RWPE2 (cell line): ENCODE data around the gene SUSD1.

Experiments
- ATAC-seq: fragments of 200-7000 bp; cut with Tn5 transposase; 3 replicates; pipeline ENCODE4 v1.9.1; 2021; ENCODE audit warnings: low read depth
- DNase-seq: peaks from one replicate; pipeline ENCODE4 v3.0.0-alpha.2; 2020; ENCODE audit warnings: low spot score
- H3K27ac ChIP-seq: fragments of 450-650 bp; 2 replicates; pipeline ENCODE4 v1.5.1; 2017; ENCODE audit warnings: mild to moderate bottlenecking; ENCODE audit not compliant: poor library complexity, severe bottlenecking
- H3K27me3 ChIP-seq: fragments of 250-450 bp; sonication (Bioruptor Pico); 2 replicates; pipeline ENCODE4 v1.5.1; 2021; ENCODE audit warnings: mild to moderate bottlenecking, moderate library complexity; ENCODE audit not compliant: insufficient read depth, poor library complexity, severe bottlenecking
- H3K36me3 ChIP-seq: fragments of 250-450 bp; sonication (Bioruptor Pico); 2 replicates; pipeline ENCODE4 v1.5.1; 2020; ENCODE audit warnings: low read depth, mild to moderate bottlenecking, moderate library complexity
- H3K4me1 ChIP-seq: fragments of 250-450 bp; sonication (Bioruptor Pico); 2 replicates; pipeline ENCODE4 v1.5.1; 2021; ENCODE audit warnings: mild to moderate bottlenecking, moderate library complexity; ENCODE audit not compliant: insufficient read depth, poor library complexity, severe bottlenecking
- H3K4me3 ChIP-seq: fragments of 250-450 bp; sonication (Bioruptor Pico); 2 replicates; pipeline ENCODE4 v1.5.1; 2021; ENCODE audit warnings: mild to moderate bottlenecking, moderate library complexity; ENCODE audit not compliant: severe bottlenecking
- H3K9me3 ChIP-seq: fragments of 250-450 bp; sonication (Bioruptor Pico); 2 replicates; pipeline ENCODE4 v1.5.1; 2021; ENCODE audit warnings: mild to moderate bottlenecking, moderate library complexity; ENCODE audit not compliant: severe bottlenecking
- TF ChIP-seq, protein P1 (sequence below): fragments of 450-650 bp; IDR thresholded peaks from one replicate; pipeline ENCODE4 v1.5.1; 2017; ENCODE audit warnings: mild to moderate bottlenecking, moderate library complexity; ENCODE audit not compliant: poor library complexity, severe bottlenecking

SUSD1 gene

GRCh38 chr9:112120030-112120341 is 55.1 kb downstream of the SUSD1 start:
- H3K9me3 ChIP-seq = no peaks in the 10 kb centered on the region
- no peak overlapping the region for H3K27ac ChIP-seq
- ATAC-seq (no peak), DNase-seq (no peak)
- peaks cover 3% of the 10 kb centered on the region for H3K4me1 ChIP-seq
- no peaks in the 10 kb centered on the region for H3K27me3 ChIP-seq
- TF ChIP-seq, protein P1, sequence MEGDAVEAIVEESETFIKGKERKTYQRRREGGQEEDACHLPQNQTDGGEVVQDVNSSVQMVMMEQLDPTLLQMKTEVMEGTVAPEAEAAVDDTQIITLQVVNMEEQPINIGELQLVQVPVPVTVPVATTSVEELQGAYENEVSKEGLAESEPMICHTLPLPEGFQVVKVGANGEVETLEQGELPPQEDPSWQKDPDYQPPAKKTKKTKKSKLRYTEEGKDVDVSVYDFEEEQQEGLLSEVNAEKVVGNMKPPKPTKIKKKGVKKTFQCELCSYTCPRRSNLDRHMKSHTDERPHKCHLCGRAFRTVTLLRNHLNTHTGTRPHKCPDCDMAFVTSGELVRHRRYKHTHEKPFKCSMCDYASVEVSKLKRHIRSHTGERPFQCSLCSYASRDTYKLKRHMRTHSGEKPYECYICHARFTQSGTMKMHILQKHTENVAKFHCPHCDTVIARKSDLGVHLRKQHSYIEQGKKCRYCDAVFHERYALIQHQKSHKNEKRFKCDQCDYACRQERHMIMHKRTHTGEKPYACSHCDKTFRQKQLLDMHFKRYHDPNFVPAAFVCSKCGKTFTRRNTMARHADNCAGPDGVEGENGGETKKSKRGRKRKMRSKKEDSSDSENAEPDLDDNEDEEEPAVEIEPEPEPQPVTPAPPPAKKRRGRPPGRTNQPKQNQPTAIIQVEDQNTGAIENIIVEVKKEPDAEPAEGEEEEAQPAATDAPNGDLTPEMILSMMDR = no peak
- H3K4me3 ChIP-seq = no peak overlapping the region
- H3K36me3 ChIP-seq = no peaks in the 10 kb centered on the region

GRCh38 chr9:112119225-112120029 is 55.7 kb downstream of the SUSD1 start:
- ATAC-seq (0 out of 3 replicates have a peak, but pooled peaks have one; percentile 27), DNase-seq (no peak)
- H3K36me3 ChIP-seq = no peaks in the 10 kb centered on the region
- peaks cover 3% of the 10 kb centered on the region for H3K4me1 ChIP-seq
- TF ChIP-seq, protein P1 = no peak
- H3K27ac ChIP-seq = no peak overlapping the region
- H3K4me3 ChIP-seq = no peak overlapping the region
- H3K27me3 ChIP-seq = no peaks in the 10 kb centered on the region
- H3K9me3 ChIP-seq = no peaks in the 10 kb centered on the region

DNA sequence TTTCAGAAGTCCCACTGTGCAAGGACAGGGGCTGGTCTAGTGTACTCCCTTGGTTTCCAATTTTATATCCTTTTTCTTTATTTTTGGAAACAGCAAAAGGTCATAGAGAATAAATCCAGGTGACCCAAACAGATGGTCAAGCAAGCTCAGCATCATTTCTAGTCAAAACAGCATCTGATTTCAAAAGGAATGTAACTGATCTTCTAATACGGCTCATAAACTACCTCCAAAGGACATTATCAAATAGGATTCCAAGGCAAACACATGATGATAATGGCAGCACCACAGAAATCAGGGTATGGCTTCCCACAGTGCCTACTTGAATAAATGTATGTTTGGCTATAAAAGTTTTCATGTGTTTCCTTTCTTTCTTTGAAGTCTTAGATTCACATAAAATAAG is 57.1 kb downstream of the SUSD1 start:
- TF ChIP-seq, protein P1 = no peak
- peaks cover 12% of the 10 kb centered on the region for H3K4me1 ChIP-seq
- no peaks in the 10 kb centered on the region for H3K27me3 ChIP-seq
- H3K36me3 ChIP-seq = no peaks in the 10 kb centered on the region
- DNase-seq (no peak), ATAC-seq (no peak)
- H3K9me3 ChIP-seq = no peaks in the 10 kb centered on the region
- H3K4me3 ChIP-seq = no peak overlapping the region
- no peak overlapping the region for H3K27ac ChIP-seq

- Histone ChIP-seq H3K4me1 (peaks cover 25% of the 10 kb centered on the region), H3K4me3 (no peak overlapping the region), H3K9me3 (no peaks in the 10 kb centered on the region), H3K27ac (no peak overlapping the region), H3K27me3 (no peaks in the 10 kb centered on the region), H3K36me3 (no peaks in the 10 kb centered on the region)
- DNase-seq = no peak
- ATAC-seq = no peak
- TF ChIP-seq, protein P1 = no peak
Observed at GRCh38 chr9:112115970-112116753, 58.9 kb downstream of the SUSD1 start.
